Suprapubic skin (tissue), 4 donors: Measurements from ENCODE around the gene IGF2BP2. TPM values are rescaled to one million over a fixed set of nuclear protein-coding genes. Genes with fewer than 3 reads are reported as not detected.
"Not testable (repeated sequence)": the region's sequence is repeated elsewhere in the genome, so short reads cannot be mapped to it uniquely, and the experiment has no call there.

Experiments used
- DNase-seq, 2 donors: peaks; one replicate each; pipeline ENCODE4 v3.0.0-alpha.2; 2019; ENCODE audit warnings: low spot score in 2 of 2
- H3K27ac ChIP-seq: fragments of 200-600 bp; sonication (generic); one replicate; pipeline ENCODE4 v1.5.1; 2019
- H3K27me3 ChIP-seq: fragments of 200-600 bp; sonication (generic); one replicate; pipeline ENCODE4 v1.5.1; 2019
- H3K36me3 ChIP-seq: fragments of 200-600 bp; sonication (generic); one replicate; pipeline ENCODE4 v1.5.1; 2019
- H3K4me1 ChIP-seq: fragments of 200-600 bp; sonication (generic); one replicate; pipeline ENCODE4 v1.5.1; 2019
- H3K4me3 ChIP-seq: fragments of 200-600 bp; sonication (generic); one replicate; pipeline ENCODE4 v1.5.1; 2019; ENCODE audit warnings: mild to moderate bottlenecking
- H3K9me3 ChIP-seq: fragments of 200-600 bp; sonication (generic); one replicate; pipeline ENCODE4 v1.5.1; 2019
- EP300 ChIP-seq: sonication (generic); formaldehyde crosslinking; IDR thresholded peaks from one replicate; pipeline ENCODE4 v1.6.1; 2017; ENCODE audit warnings: antibody characterized with exemption
- POLR2A ChIP-seq, 2 donors: fragments of 450-650 bp; IDR thresholded peaks; one replicate each; pipeline ENCODE4 v1.6.1; 2017; ENCODE audit warnings: antibody characterized with exemption in 2 of 2, mild to moderate bottlenecking in 2 of 2, moderate library complexity in 2 of 2
- POLR2AphosphoS5 ChIP-seq, 3 donors: sonication (generic); formaldehyde crosslinking; IDR thresholded peaks; one replicate each; pipeline ENCODE4 v1.6.1; 2017; ENCODE audit warnings: antibody characterized with exemption in 3 of 3
- WGBS: methylation state at CpG from one replicate; pipeline ENCODE4 v1.1.5; 2018; 5-methylcytosine and 5-hydroxymethylcytosine counted together
- total RNA-seq, 4 donors: library from RNA; depleted of rRNA; stranded (reverse); fragments of >200 nt; gene quantifications; one replicate each; pipeline ENCODE4 v1.1.0, GENCODE V29; 2016
- TF ChIP-seq, protein P1 (sequence below), 2 donors: fragments of 200-600 bp in 1 of 2; fragments of 450-650 bp in 1 of 2; sonication (generic) in 1 of 2; IDR thresholded peaks; one replicate each; pipeline ENCODE4 v1.5.1; 2016 to 2019; ENCODE audit warnings: antibody characterized with exemption in 2 of 2, mild to moderate bottlenecking in 1 of 2, moderate library complexity in 1 of 2

The IGF2BP2 gene
- total RNA-seq, 4 donors from 2014 or later: 7.6 to 29.9 (median 8.4) TPM

DNA sequence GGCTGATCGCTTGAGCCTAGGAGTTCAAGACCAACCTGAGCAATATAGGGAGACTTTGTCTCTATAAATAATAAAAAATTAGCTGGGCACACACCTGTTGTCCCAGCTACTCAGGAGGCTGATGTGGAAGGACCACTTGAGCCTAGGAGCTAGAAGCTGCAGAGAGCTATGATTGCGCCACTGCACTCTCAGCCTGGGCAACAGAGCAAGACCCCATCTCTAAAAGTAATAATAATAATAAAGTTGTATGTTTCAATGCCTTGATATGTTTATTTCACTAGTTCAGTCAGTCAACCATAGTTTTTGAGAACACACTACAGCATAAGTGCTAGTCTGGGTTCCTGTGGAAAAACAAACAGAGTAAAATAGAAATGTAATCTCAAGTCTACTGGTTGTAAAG, 36.5 kb downstream of the IGF2BP2 start:
- no peaks in the 10 kb centered on the region for H3K36me3 ChIP-seq
- no peaks in the 10 kb centered on the region for H3K9me3 ChIP-seq
- H3K27ac ChIP-seq: no peak overlapping the region
- no peak for DNase-seq
- H3K4me1 ChIP-seq: no peaks in the 10 kb centered on the region
- 95% methylated on average over 2 of the region's 2 CpGs for WGBS
- no peak overlapping the region for H3K4me3 ChIP-seq
- TF ChIP-seq POLR2A (IDR thresholded peaks at IDR 0.05): no peak
- TF ChIP-seq EP300: no peak
- TF ChIP-seq, protein P1, sequence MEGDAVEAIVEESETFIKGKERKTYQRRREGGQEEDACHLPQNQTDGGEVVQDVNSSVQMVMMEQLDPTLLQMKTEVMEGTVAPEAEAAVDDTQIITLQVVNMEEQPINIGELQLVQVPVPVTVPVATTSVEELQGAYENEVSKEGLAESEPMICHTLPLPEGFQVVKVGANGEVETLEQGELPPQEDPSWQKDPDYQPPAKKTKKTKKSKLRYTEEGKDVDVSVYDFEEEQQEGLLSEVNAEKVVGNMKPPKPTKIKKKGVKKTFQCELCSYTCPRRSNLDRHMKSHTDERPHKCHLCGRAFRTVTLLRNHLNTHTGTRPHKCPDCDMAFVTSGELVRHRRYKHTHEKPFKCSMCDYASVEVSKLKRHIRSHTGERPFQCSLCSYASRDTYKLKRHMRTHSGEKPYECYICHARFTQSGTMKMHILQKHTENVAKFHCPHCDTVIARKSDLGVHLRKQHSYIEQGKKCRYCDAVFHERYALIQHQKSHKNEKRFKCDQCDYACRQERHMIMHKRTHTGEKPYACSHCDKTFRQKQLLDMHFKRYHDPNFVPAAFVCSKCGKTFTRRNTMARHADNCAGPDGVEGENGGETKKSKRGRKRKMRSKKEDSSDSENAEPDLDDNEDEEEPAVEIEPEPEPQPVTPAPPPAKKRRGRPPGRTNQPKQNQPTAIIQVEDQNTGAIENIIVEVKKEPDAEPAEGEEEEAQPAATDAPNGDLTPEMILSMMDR (IDR thresholded peaks at IDR 0.05): no peak
- TF ChIP-seq POLR2AphosphoS5 (IDR thresholded peaks at IDR 0.05): no peak
- H3K27me3 ChIP-seq: no peaks in the 10 kb centered on the region

DNA sequence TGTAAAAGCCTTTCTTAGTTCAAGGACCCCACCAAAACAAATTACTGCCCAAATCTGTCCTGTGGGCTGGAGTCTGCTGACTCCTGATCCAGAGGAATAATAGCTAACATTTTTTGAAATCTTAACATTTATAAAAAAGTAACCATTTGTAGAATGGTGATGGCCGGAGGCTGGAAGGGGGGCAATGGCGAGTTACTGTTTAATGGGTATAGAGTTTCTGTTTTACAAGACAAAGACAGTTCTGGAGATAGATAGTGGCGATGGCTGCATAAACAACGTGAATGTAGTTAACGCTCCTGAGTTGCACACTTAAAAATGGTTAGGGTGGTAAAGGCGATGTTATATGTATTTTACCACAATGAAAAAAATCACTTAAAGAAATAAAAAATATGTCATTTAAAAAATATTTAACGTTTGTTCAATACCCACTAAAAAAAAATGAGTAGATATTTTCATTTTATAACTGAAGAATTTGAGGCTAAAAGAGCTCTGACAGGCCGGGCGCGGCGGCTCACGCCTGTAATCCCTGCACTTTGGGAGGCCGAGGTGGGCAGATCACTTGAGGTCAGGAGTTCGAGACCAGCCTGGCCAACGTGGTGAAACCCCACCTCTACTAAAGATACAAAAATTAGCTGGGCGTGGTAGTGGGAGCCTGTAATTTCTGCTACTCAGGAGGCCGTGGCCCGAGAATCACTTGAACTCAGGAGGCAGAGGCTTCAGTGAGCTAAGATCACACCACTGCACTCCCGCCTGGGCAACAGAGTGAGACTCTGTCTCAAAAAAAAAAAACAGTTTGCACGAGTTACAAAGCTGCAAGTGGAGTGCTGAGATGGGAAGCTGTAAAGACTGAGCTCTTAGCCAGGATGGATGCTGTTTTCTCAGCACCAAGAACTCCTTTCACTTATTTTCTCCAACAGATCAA, 37.6 kb downstream of the IGF2BP2 start:
- Histone ChIP-seq H3K4me3 (no peak overlapping the region), H3K36me3 (no peaks in the 10 kb centered on the region), H3K4me1 (no peaks in the 10 kb centered on the region), H3K27ac (no peak overlapping the region), H3K9me3 (no peaks in the 10 kb centered on the region), H3K27me3 (no peaks in the 10 kb centered on the region)
- DNase-seq: no peak
- WGBS: 85% methylated on average over 20 of the region's 20 CpGs
- TF ChIP-seq POLR2AphosphoS5 (IDR thresholded peaks at IDR 0.05) (no peak), POLR2A (IDR thresholded peaks at IDR 0.05) (no peak), EP300 (no peak)
- TF ChIP-seq, protein P1 (IDR thresholded peaks at IDR 0.05): no peak

DNA sequence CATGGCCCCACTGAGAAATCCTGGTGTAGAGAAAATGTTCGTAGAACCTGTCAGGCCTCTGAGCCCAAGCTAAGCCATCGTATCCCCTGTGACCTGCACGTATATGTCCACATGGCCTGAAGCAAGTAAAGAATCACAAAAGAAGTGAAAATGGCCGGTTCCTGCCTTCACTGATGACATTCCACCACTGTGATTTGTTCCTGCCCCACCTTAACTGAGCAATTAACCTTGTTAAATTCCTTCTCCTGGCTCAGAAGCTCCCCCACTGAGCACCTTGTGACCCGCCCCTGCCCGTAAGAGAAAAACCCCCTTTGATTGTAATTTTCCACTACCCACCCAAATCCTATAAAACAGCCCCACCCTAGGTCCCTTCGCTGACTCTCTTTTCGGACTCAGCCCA, 38.6 kb downstream of the IGF2BP2 start:
- H3K4me1 ChIP-seq, H3K4me3 ChIP-seq, H3K36me3 ChIP-seq, H3K27ac ChIP-seq, H3K27me3 ChIP-seq, DNase-seq, H3K9me3 ChIP-seq: not testable (repeated sequence)
- WGBS: 81% methylated on average over 8 of the region's 8 CpGs

DNA sequence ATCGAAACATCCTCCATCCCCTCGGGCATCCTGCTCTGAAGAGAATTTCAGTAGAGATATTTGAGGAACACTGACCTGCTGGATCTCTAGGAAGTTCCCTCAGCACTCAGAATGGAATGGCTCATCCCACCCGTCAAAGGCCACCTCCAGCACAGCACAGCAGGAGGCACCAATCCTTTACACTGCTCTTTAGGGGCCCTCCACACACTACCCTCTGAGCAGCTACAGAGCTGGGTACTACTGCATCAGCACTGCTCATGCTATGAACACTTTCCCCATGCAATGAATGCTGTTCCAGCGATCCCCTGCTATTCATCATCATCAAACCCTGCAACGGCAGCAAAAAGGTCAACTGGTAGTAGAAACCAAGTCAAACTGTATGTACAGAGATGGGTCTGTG, 40.5 kb downstream of the IGF2BP2 start:
- Histone ChIP-seq H3K36me3 (no peaks in the 10 kb centered on the region), H3K9me3 (no peaks in the 10 kb centered on the region), H3K27ac (no peak overlapping the region), H3K27me3 (no peaks in the 10 kb centered on the region), H3K4me1 (no peaks in the 10 kb centered on the region), H3K4me3 (no peak overlapping the region)
- 83% methylated on average over 5 of the region's 5 CpGs for WGBS
- DNase-seq: no peak
- TF ChIP-seq POLR2AphosphoS5 (IDR thresholded peaks at IDR 0.05): no peak
- no peak for TF ChIP-seq POLR2A (IDR thresholded peaks at IDR 0.05)
- TF ChIP-seq, protein P1 (IDR thresholded peaks at IDR 0.05): no peak
- TF ChIP-seq EP300: no peak

DNA sequence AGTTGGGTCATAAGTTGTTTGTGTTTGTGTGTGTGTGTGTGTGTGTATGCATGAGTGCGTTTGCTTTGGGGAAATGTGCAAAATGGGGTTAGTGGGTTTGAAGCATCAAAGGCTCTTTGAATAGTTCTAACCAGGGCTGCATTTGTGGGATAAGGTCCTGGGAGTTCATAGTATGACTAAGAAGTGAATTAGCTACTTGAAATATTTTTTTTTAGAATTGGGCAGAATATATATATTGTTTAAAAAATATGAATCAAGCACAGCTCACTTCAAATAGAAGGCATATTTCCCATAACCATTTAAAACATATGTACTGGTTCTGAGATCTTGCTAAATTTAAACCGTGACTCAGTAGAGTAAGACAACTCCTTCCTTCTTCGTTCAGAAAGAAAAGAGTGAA, 43.1 kb downstream of the IGF2BP2 start:
- H3K4me3 ChIP-seq: no peak overlapping the region
- WGBS: 70% methylated on average over 3 of the region's 3 CpGs
- TF ChIP-seq, protein P1 (IDR thresholded peaks at IDR 0.05): no peak
- TF ChIP-seq POLR2AphosphoS5 (IDR thresholded peaks at IDR 0.05) (no peak), EP300 (no peak), POLR2A (IDR thresholded peaks at IDR 0.05) (no peak)
- no peaks in the 10 kb centered on the region for H3K36me3 ChIP-seq
- H3K9me3 ChIP-seq: no peaks in the 10 kb centered on the region
- H3K27me3 ChIP-seq: no peaks in the 10 kb centered on the region
- H3K27ac ChIP-seq: no peak overlapping the region
- no peak for DNase-seq
- H3K4me1 ChIP-seq: no peaks in the 10 kb centered on the region
